H7 (cell line): ENCODE measurements around the gene WDFY4. TPM values are rescaled to one million over a fixed set of nuclear protein-coding genes. Genes with fewer than 3 reads are reported as not detected.
A peak's percentile ranks its signal among the peaks of the same experiment; 100 is the strongest.

Experiments used
- DNase-seq: peaks from one replicate; pipeline ENCODE4 v3.0.0; 2012
- H3K27me3 ChIP-seq: 2 replicates; pipeline ENCODE4 v1.6.0; 2011; ENCODE audit warnings: mild to moderate bottlenecking, low read length; ENCODE audit not compliant: control insufficient read depth, insufficient read depth
- H3K36me3 ChIP-seq: replicated peaks from 2 replicates; pipeline ENCODE4 v1.5.1; 2011; ENCODE audit warnings: low read length; ENCODE audit not compliant: control insufficient read depth, insufficient read depth
- H3K4me3 ChIP-seq: 2 replicates; pipeline ENCODE4 v1.5.1; 2011; ENCODE audit warnings: low read depth, mild to moderate bottlenecking, control low read depth, low read length, moderate library complexity; ENCODE audit not compliant: insufficient read depth
- total RNA-seq: library from RNA; depleted of rRNA; stranded (reverse); fragments of >200 nt; shearing (Covaris generic); gene quantifications from 2 replicates; pipeline ENCODE4 v1.2.3, GENCODE V29; 2014

Gene WDFY4
- total RNA-seq, 1 experiment from 2014 or later: not detected

DNA sequence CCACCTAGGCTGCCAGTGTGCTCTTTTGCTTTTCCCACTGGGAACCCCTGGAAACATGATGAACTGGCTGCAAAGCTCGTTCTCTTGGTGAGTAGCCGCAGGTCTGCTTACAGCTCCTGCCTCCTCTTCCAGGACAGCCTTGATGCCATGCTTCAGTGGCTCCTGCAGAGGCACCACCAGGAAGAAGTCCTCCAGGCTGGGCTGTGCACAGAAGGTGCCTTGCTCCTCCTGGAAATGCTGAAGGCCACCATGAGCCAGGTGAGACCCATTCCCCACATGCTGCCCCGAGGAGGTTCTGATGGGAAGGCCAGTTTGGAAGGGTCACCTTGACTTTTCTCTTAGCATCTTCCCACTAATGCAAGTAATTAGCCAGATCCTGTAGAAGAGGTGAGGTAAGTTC, 129.2 kb downstream of the WDFY4 start:
- Histone ChIP-seq H3K27me3 (peaks cover 22% of the 10 kb centered on the region), H3K36me3 (no peaks in the 10 kb centered on the region), H3K4me3 (no peak overlapping the region)
- DNase-seq: no peak

DNA sequence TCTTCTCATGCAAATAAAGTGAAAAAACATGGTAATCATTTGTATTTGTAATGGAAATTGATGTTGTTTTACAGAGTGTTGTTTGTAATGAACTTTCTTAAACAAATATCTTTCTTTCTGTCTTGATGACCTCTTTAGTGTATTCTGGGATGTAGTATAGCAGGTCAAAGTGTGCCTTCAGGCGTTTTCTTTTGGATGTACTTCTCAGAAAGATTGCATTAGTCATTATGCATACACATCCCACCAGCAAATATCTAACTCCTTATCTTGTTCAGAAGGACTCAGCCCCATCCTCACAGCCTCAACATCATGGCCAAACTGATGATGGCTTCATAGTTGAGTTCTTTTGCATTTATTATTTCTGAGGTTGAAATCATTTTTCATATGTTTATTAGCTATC, 130.3 kb downstream of the WDFY4 start:
- H3K27me3 ChIP-seq: peaks cover 24% of the 10 kb centered on the region
- DNase-seq: no peak
- H3K4me3 ChIP-seq: no peak overlapping the region
- H3K36me3 ChIP-seq: no peaks in the 10 kb centered on the region

DNA sequence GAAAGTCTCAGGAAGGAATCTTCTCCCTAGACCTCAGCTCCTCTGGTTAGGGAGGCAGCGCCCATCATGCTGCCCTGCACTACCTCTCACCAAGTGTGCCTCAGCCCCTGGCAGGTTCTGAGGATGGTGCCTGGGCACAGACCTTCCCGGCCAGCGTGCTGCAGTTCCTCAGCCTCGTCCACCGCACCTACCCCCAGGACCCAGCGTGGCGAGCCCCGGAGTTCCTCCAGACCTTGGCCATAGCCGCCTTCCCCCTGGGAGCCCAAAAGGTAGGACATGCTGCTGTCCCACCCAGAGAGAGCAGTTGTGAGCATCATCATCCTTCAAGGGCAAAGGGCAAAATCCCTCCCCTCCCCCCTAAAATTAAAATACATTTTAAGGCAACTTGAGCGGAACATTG, 132.5 kb downstream of the WDFY4 start:
- no peak for DNase-seq
- Histone ChIP-seq H3K27me3 (peaks cover 24% of the 10 kb centered on the region), H3K4me3 (no peak overlapping the region), H3K36me3 (no peaks in the 10 kb centered on the region)

DNA sequence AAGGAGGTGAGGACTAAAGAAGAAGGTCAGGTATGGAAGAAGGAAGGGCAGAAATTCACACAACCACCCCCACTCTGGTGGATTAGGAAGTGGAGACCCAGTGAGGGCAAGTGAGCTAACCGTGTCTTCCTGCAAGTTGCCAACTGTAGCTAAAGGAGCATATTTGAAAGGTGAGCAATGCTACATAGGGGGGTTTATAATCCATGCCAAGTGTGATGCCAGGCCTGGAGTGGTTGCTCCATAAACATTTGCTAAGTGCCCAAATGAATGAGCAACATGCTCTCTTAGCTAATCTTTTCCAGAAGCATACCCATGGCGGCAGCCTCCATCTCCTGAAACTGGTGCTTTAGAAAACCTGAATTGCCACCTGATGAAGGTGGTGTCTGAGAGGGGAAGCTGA, 133.4 kb downstream of the WDFY4 start:
- Histone ChIP-seq H3K36me3 (no peaks in the 10 kb centered on the region), H3K4me3 (no peak overlapping the region), H3K27me3 (peaks cover 18% of the 10 kb centered on the region)
- no peak for DNase-seq

DNA sequence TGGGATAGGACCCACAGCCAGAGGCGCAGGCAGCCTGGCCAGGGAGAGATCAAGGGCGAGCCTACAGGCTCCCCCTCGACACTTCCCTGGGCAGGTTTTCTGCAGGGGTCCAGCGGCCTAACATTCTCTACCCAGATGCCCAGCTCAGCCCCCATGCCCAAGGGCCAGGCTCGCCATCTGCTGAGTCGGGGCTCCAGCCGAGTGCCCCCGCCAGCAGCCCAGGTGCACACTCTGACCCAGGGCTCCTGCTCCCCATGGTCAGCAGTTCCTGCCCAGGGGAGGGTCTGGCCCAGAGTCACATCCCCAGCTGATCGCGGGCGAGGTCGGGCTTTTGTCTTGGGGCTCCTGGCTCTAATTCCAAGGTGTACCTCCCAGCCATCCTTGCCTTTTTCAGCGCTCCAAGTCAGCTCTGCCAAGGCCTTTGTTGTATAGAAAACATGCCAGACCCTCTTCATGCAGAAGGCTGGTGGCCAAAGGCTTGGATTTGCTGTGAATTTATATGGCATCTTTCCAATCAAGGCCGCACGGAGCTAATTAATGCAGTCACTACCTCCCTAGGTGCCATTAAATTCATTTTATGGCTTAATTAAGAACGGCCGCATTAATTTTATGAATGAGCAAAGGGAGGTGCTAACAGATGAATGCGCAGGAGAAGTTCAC, 134.3 kb downstream of the WDFY4 start:
- DNase-seq: peak; percentile 39
- no peak overlapping the region for H3K4me3 ChIP-seq
- H3K27me3 ChIP-seq: peaks cover 11% of the 10 kb centered on the region
- no peaks in the 10 kb centered on the region for H3K36me3 ChIP-seq

DNA sequence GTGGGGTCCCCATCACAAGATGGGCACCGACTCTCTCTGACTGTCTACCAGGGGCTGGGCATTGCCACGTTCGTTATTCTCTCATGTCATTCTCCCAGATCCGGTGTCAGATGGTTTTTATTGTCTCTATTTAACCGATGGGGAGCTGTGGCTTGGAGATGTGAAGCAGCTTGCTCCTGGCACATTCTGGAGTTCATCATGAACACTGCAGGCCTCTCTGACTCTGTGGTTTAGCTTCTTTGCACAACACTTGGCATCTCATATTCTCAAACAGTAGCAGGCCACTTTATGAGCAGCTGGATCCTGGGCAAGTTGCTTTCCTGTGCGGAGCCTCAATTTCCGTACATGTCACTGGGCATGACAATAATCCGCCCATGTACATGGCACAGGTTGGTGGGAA, 135.1 kb downstream of the WDFY4 start:
- no peak for DNase-seq

DNA sequence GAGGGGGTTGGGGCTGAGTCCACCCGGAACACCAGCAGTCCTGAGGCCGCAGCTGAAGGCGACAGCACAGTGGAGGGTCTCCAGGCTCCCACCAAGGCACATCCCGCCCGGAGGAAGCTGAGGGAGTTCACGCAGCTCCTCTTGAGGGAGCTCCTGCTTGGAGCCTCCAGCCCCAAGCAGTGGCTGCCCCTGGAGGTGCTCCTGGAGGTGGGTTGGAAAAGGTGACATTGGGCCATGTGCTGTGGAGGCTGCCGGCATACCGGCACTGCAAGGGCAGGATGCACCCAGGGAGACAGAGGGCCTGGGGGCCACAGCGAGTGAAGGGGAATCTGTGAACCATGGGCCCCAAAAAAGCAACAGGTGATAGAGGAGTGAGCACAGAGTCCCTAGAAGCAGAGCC, 135.6 kb downstream of the WDFY4 start:
- peaks cover 6% of the 10 kb centered on the region for H3K27me3 ChIP-seq
- H3K36me3 ChIP-seq: no peaks in the 10 kb centered on the region
- DNase-seq: no peak
- no peak overlapping the region for H3K4me3 ChIP-seq

More for the DNA sequence above, 135.1 kb downstream of the WDFY4 start:
- Histone ChIP-seq H3K4me3 (no peak overlapping the region), H3K36me3 (no peaks in the 10 kb centered on the region), H3K27me3 (peaks cover 6% of the 10 kb centered on the region)

DNA sequence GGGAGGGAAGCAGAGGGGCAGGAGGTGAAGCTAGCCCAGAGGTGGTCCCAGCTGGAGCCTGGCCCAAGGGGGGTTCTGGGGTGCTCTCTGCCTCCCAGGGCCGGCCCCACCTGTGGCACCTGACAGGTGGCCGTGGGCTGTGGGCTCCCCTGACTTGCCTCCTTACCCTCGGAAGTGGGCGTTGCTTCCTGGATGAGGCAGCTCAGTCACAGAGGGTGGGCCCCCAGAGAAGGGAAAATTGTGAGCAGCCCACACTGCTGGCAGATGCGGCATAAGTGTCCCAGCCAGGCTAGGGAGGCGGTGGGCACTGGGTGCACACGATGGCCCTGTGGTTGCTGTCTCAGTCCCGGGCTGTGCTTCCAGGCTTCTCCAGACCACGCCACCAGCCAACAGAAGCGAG, 136.0 kb downstream of the WDFY4 start:
- DNase-seq: no peak
- H3K27me3 ChIP-seq: peaks cover 6% of the 10 kb centered on the region
- H3K4me3 ChIP-seq: no peak overlapping the region
- H3K36me3 ChIP-seq: no peaks in the 10 kb centered on the region

DNA sequence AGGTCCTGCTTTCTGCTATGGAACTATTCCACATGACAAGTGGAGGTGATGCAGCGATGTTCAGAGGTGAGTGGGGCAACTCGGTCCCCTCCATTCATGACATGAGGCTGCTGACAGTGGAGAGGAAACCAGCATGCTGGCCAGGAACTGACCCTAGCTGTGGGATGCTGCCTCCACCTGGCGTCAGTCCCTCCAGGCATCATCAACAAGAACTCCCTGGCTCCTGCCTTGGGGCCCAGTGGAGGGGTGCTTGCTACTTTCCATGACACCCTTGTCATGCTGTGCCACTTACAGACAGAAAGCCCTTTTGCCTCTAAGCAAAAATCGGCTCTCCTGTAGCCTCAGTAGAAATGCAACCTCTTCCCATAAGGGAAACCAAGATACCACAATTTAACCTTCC, 136.4 kb downstream of the WDFY4 start:
- no peak for DNase-seq
- Histone ChIP-seq H3K36me3 (no peaks in the 10 kb centered on the region), H3K27me3 (peaks cover 5% of the 10 kb centered on the region; the same call in 1 of the 2 replicates), H3K4me3 (no peak overlapping the region)

DNA sequence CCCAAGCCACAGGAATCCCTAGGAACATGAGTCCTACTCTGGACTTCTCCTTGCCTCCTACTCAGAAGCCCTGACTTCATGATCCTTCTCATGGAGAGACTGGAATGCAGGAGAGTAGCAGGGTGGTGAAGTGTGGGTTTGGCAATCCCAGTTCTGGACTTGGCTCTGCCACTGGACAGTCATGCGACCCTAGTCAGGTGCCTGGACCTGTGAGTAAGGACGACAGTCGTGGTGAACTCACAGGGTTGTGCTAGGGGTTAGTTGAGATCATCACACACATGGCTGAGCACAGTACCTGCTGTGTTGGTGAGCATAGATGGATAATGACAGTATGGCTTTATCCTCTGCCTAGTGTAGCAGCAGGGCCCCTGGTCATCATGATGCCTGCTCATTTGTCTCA, 137.0 kb downstream of the WDFY4 start:
- H3K36me3 ChIP-seq: no peaks in the 10 kb centered on the region
- no peak overlapping the region for H3K4me3 ChIP-seq
- peaks cover 5% of the 10 kb centered on the region; the same call in 1 of the 2 replicates for H3K27me3 ChIP-seq
- no peak for DNase-seq

DNA sequence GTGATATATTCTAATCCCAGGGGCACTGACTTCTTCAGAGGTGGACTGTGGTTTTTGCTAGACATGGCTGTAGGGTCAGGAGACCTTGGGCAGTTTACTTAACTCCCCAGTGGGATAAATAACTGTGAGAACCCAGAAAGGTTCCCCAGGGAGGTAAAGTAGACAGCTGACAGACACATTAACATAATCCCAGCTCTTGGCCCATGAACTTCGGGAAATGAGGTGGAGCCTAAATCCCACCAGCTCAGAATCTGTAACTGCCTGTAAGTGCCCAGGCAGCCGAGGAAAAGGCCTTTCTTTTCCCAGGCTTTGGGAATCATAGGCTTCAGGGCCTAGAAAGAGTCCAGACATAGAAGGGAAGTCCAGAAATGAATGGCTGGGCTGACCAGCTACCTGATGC, 149.0 kb downstream of the WDFY4 start:
- Histone ChIP-seq H3K36me3 (no peaks in the 10 kb centered on the region), H3K4me3 (no peak overlapping the region), H3K27me3 (peaks cover 1% of the 10 kb centered on the region; the same call in 1 of the 2 replicates)
- no peak for DNase-seq

DNA sequence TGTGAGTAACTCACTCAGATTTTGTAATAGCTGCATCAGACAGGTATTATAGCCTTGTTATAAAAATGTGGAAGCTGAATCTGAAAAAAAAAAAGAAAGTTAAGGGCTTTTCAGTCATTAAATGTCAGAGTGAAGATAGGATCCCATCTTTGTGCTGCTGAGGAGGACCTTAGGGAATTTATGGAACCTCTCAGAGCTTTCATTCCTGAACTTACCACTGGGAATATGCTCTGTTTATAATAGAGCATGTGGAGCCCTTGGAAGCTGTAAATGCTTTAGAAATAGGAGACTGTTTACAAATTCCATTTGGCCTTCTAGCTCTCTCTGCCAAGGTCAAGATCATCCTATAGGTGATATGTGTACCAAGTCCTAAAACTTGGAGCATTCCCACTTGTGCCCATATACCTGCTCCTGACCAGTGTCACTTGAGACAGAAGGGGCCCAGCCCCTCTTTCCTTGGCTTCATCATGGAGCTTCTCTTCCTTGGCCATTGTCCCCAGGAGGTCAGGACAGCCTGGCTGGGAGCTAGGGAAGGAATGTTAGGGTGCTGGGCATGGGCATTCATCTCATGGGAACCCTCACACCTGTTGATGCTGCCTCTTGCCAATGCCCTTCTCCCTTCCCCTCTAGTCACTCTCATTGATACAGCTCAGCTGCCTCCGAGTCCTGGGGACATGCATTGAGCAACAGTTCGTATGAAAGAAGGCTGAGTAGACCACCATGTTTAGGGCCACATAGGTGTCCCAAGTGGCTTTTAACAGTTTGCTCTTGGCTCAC, 149.7 kb downstream of the WDFY4 start:
- H3K36me3 ChIP-seq: no peaks in the 10 kb centered on the region
- no peak for DNase-seq
- peaks cover 1% of the 10 kb centered on the region; the same call in 1 of the 2 replicates for H3K27me3 ChIP-seq
- H3K4me3 ChIP-seq: no peak overlapping the region

DNA sequence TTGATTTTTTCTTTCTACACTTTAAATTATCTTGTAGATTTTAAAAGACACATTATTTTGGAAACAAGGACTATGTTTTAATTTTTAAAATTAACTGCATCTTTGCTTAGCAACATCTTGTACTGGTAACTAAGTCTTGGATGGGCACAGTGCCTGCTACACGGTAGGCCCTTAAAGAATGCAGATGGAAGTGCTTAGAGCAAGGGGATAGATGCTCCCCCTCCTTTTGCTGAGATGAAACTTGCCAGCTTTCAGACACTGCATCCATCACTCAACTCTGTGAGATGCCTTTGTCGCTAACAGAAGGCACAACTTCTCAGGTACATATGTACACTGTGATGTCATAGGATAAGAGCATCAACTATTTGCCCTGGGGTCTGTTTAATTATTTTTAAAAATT, 151.1 kb downstream of the WDFY4 start:
- peaks cover 1% of the 10 kb centered on the region; the same call in 1 of the 2 replicates for H3K27me3 ChIP-seq
- H3K4me3 ChIP-seq: no peak overlapping the region
- no peaks in the 10 kb centered on the region for H3K36me3 ChIP-seq
- DNase-seq: no peak

DNA sequence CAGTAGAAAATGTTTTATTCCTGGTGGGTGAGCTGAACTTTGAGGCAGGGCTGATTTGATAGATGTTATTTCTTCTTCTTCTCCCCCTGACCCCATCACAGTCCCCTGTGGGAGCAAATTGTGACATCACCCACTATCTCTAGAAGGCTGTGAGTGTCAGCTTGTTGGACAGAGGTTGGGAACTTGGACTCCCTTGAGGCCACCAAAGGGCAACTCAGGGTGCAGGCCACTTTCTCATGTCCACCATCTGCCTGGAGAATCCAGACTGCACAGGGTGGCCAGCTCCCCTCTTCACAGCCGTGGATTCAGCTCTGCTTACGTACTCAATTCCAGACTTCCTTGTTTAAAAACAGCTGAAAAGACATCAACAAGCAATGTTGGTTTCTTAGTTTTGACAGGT, 151.9 kb downstream of the WDFY4 start:
- H3K27me3 ChIP-seq: peaks cover 1% of the 10 kb centered on the region; the same call in 1 of the 2 replicates
- no peak overlapping the region for H3K4me3 ChIP-seq
- DNase-seq: no peak
- no peaks in the 10 kb centered on the region for H3K36me3 ChIP-seq

DNA sequence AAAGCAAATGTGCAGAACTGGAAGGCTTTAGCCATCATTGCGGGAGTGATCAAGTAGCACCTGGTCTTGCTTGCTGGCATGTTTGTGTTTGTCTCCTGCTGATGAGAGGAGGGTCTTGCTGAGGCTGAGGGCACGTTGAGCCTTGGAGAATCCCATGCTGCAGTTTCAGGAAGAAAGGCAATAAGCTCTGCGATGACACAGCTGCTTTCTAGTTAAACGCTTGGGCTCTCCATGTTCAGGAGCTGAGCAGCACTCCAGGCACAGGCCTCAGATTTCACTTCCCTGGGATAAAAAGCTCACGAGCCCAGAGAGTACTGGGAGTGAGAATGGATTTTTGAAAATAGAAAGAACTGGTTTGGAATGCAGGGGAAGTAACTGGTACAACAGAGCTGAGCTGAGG, 154.2 kb downstream of the WDFY4 start:
- peaks cover 1% of the 10 kb centered on the region; the same call in 1 of the 2 replicates for H3K27me3 ChIP-seq
- H3K36me3 ChIP-seq: no peaks in the 10 kb centered on the region
- DNase-seq: no peak
- no peak overlapping the region for H3K4me3 ChIP-seq
